Type B pancreatic cell (in vitro differentiated cells): ENCODE data around the gene GPN2. TPM values are rescaled to one million over a fixed set of nuclear protein-coding genes. Genes with fewer than 3 reads are reported as not detected.

Experiments used
- DNase-seq: peaks from one replicate; pipeline ENCODE4 v3.0.0; 2021; ENCODE audit warnings: mixed read lengths; ENCODE audit not compliant: unreplicated experiment; ENCODE audit errors: extremely low spot score
- H3K27ac Mint-ChIP-seq: 2 replicates; pipeline ENCODE4 v1.8.0; 2021; ENCODE audit warnings: mild to moderate bottlenecking, mixed read lengths
- H3K27me3 Mint-ChIP-seq: 2 replicates; pipeline ENCODE4 v1.8.0; 2021; ENCODE audit warnings: mixed read lengths
- H3K36me3 Mint-ChIP-seq: 2 replicates; pipeline ENCODE4 v1.8.0; 2021; ENCODE audit warnings: mixed read lengths
- H3K4me1 Mint-ChIP-seq: one replicate; pipeline ENCODE4 v1.8.0; 2021; ENCODE audit warnings: mixed read lengths; ENCODE audit not compliant: unreplicated experiment
- H3K4me3 Mint-ChIP-seq: 2 replicates; pipeline ENCODE4 v1.8.0; 2021; ENCODE audit warnings: mild to moderate bottlenecking, mixed read lengths
- H3K9me3 Mint-ChIP-seq: 2 replicates; pipeline ENCODE4 v1.8.0; 2021; ENCODE audit warnings: mixed read lengths
- CTCF ChIP-seq: fragments of 200-600 bp; sonication (generic); conservative IDR thresholded peaks from 2 replicates; pipeline ENCODE4 v1.5.0; 2021; ENCODE audit warnings: antibody characterized with exemption, mild to moderate bottlenecking
- total RNA-seq: library from RNA; stranded (reverse); gene quantifications from 2 replicates; pipeline ENCODE4 v1.2.1, GENCODE V29; 2021; ENCODE audit warnings: low replicate concordance

Gene GPN2
- total RNA-seq, 1 donor from 2014 or later: 28.7 TPM

GRCh38 chr1:26923711-26924110 is 33.6 kb upstream of the GPN2 start:
- TF ChIP-seq CTCF: no peak
- no peak for DNase-seq
- H3K4me1 Mint-ChIP-seq: peaks cover 26% of the 10 kb centered on the region
- no peak overlapping the region for H3K27ac Mint-ChIP-seq
- peak overlapping the region; percentile 93 for H3K4me3 Mint-ChIP-seq
- H3K36me3 Mint-ChIP-seq: peaks cover 27% of the 10 kb centered on the region
- H3K27me3 Mint-ChIP-seq: no peaks in the 10 kb centered on the region
- no peaks in the 10 kb centered on the region for H3K9me3 Mint-ChIP-seq

GRCh38 chr1:26922901-26923300 is 32.8 kb upstream of the GPN2 start:
- no peak for TF ChIP-seq CTCF
- Mint-ChIP-seq H3K27me3 (no peaks in the 10 kb centered on the region), H3K36me3 (peaks cover 19% of the 10 kb centered on the region), H3K9me3 (no peaks in the 10 kb centered on the region), H3K27ac (peak overlapping the region; percentile 72), H3K4me1 (peaks cover 26% of the 10 kb centered on the region), H3K4me3 (peak overlapping the region; percentile 93)
- no peak for DNase-seq

GRCh38 chr1:26922431-26922729 is 32.3 kb upstream of the GPN2 start:
- H3K4me3 Mint-ChIP-seq: peak overlapping the region; percentile 93
- DNase-seq: no peak
- peak overlapping the region; percentile 72 for H3K27ac Mint-ChIP-seq
- TF ChIP-seq CTCF: no peak
- no peaks in the 10 kb centered on the region for H3K9me3 Mint-ChIP-seq
- no peaks in the 10 kb centered on the region for H3K27me3 Mint-ChIP-seq
- peaks cover 18% of the 10 kb centered on the region for H3K36me3 Mint-ChIP-seq
- H3K4me1 Mint-ChIP-seq: peaks cover 26% of the 10 kb centered on the region

GRCh38 chr1:26921540-26922430 is 31.7 kb upstream of the GPN2 start, which contains the start of gene NUDC:
TSS of gene NUDC (plus strand) at chr1:26921743. CDS start at chr1:26921849, 106 bp downstream.
- H3K36me3 Mint-ChIP-seq: peaks cover 15% of the 10 kb centered on the region
- TF ChIP-seq CTCF: no peak
- peaks cover 26% of the 10 kb centered on the region for H3K4me1 Mint-ChIP-seq
- peak; percentile 97 for DNase-seq
- no peaks in the 10 kb centered on the region for H3K27me3 Mint-ChIP-seq
- peak within 1 kb of the TSS; percentile 93 for H3K4me3 Mint-ChIP-seq
- H3K9me3 Mint-ChIP-seq: no peaks in the 10 kb centered on the region
- peak within 1 kb of the TSS; percentile 92 for H3K27ac Mint-ChIP-seq

- Mint-ChIP-seq H3K4me3 (peak overlapping the region; percentile 93), H3K36me3 (peaks cover 12% of the 10 kb centered on the region), H3K9me3 (no peaks in the 10 kb centered on the region), H3K27me3 (no peaks in the 10 kb centered on the region), H3K4me1 (peaks cover 26% of the 10 kb centered on the region), H3K27ac (peak overlapping the region; percentile 92)
- DNase-seq: no peak
- no peak for TF ChIP-seq CTCF
Measured at GRCh38 chr1:26921126-26921539, 31.1 kb upstream of the GPN2 start.
